GM19193 (cell line): ENCODE results near the gene CNTNAP2.

Experiments
- POLR2A ChIP-seq: IDR thresholded peaks from 4 replicates; pipeline ENCODE4 v1.6.1; 2011; ENCODE audit not compliant: insufficient read depth, insufficient read length; ENCODE audit errors: extremely low read depth

CNTNAP2 gene

GRCh38 chr7:146116521-146117222 lies at the start of gene CNTNAP2:
Gene CNTNAP2 (plus strand): TSS chr7:146116801. CDS start chr7:146116877, 76 bp downstream.
- no peak for TF ChIP-seq POLR2A

DNA sequence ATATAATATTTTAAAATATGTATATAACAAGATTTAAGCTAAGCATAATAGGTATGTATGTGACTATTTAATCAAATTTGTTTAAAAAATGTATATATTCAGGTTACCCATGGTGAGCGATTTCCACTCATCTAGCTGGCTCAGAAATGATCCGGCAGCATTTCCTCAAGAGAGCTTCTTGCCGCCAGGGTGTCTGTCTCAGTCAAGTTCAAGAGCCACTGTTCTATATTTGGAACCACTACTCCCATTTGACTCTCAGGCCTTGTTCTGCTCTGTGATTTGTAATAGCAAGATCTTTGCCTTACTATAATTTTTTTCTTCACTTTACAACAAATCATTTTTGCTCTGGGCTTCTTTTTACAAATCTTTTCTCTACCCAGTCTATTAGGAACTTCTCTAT lies 48.7 kb upstream of the CNTNAP2 start:
- no peak for TF ChIP-seq POLR2A

DNA sequence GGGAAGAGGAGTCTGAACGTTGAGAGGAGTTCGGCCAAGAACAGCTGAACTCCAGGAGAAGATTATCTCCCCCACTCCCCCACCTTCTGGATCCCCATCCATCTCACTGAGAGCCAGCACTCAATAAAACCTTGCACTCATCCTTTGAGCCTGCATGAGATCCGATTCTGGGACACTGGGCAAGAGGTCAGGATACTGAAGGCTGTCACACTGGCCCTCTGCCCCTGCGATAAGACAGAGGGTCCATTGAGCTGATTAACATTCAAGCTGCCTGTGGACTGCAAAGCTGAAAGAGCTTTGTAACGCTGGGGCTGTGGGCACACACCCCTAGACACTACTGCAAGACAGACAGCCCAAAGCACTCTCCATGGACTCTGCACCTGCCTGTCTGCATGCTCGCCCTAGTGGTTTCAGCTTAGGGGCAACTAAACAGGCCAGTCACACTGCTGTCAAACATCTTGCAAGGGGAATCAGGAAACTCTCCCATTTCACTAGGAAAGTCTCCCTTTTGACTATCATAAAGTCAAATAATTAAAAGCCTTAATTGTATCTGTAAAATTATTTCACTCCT lies 42.3 kb upstream of the CNTNAP2 start:
- no peak for TF ChIP-seq POLR2A

DNA sequence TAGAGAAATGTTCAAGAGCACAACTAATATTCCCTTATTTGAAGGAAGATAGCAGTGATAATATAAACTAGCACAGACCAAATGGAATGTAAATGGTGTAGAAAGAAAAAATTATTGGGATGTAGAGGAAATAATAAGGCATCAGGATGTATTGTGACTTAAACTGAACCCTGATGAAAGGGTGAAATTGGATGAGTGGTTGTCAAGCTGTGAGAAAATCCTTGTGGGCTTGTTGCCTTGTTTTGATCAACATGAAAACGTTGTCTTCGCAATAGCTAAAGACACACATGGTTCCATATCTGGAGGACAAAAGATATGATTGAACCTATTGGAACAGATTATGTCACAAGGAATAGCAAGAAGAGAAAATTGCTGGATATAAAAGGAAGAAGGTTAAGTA lies 40.3 kb upstream of the CNTNAP2 start:
- no peak for TF ChIP-seq POLR2A

GRCh38 chr7:146084086-146084485 lies 32.5 kb upstream of the CNTNAP2 start:
- no peak for TF ChIP-seq POLR2A

- TF ChIP-seq POLR2A, result no peak
These were observed 26.5 kb upstream of the CNTNAP2 start for GRCh38 chr7:146090023-146090645.

- no peak for TF ChIP-seq POLR2A
These were observed 22.2 kb upstream of the CNTNAP2 start for GRCh38 chr7:146094356-146094755.

DNA sequence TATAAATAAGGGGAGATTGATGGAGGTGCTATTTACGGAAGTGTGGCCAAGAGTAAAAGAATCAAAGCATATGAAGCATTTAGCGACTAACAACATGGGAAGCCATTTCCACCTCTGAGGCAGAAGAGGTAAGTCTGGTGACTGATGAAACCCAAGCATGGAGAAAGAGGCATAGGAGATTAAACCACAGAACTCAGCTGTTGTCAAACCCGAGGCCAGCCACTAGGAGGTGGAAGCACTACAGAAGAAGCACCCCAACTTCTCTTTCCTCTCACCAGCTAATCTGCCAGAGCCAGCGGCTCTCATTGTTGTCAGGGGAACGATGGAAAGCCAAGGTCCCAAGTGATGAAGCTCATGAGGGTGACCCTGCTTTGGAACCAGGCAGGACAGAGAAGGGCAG lies 19.6 kb upstream of the CNTNAP2 start:
- no peak for TF ChIP-seq POLR2A

DNA sequence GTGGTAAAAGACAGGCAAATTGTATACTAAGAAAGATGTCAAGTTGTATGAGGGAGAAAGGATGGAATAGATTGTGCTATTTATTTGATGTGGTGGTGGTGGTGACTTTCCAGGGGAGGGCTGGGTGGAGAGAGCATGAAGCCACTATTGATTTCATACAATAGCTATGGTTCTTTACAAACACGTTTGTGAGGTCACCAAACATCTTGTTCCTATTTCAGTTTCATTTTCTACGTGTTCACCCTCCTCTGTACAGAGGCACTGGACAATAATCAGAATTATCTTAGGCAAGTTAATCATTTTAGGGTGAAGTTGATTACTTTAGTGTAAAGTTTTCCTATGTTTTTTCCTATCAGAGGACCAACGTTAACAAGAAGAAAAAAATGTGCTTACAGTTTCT lies 10.3 kb upstream of the CNTNAP2 start:
- no peak for TF ChIP-seq POLR2A

DNA sequence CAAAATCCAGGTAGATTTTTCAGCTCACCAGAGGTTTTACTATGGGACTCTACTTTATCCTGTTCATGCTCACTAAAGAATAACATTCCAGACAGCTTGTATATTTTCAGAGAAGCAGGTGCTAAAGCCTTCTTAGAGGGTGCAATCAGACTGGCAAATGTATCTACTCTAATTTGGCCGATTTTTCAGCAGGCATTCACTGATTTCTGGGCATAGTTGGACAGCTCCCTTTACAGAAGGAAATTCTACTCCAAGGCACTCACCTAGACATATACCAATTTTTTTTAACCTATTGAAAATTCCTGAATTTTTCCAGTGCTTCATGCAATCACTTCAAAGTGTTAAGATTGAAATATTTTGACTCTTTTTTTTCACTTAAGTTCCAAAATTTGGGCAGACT lies 3.8 kb upstream of the CNTNAP2 start:
- TF ChIP-seq POLR2A, result no peak

GRCh38 chr7:146115548-146115850 lies 1.1 kb upstream of the CNTNAP2 start:
- TF ChIP-seq POLR2A, result no peak

GRCh38 chr7:146115851-146116520 lies 615 bp upstream of the CNTNAP2 start:
- no peak for TF ChIP-seq POLR2A

GRCh38 chr7:146117576-146117975 lies 975 bp downstream of the CNTNAP2 start:
- TF ChIP-seq POLR2A, result no peak

- no peak for TF ChIP-seq POLR2A
These were observed 2.4 kb downstream of the CNTNAP2 start for GRCh38 chr7:146119002-146119401.

GRCh38 chr7:146123715-146124114 lies 7.1 kb downstream of the CNTNAP2 start:
- TF ChIP-seq POLR2A, result no peak
